Measurements from ENCODE around the gene NAV3. TPM values are rescaled to one million over a fixed set of nuclear protein-coding genes. Genes with fewer than 3 reads are reported as not detected.
"Not testable (repeated sequence)": the region's sequence is repeated elsewhere in the genome, so short reads cannot be mapped to it uniquely, and the experiment has no call there.

The NAV3 gene
- total and polyA plus RNA-seq, 9 of the 15 experiments (the other 6 are each of a cell fraction or from before 2014, with no cell fraction given), result 0.04 TPM; not detected in 8

DNA sequence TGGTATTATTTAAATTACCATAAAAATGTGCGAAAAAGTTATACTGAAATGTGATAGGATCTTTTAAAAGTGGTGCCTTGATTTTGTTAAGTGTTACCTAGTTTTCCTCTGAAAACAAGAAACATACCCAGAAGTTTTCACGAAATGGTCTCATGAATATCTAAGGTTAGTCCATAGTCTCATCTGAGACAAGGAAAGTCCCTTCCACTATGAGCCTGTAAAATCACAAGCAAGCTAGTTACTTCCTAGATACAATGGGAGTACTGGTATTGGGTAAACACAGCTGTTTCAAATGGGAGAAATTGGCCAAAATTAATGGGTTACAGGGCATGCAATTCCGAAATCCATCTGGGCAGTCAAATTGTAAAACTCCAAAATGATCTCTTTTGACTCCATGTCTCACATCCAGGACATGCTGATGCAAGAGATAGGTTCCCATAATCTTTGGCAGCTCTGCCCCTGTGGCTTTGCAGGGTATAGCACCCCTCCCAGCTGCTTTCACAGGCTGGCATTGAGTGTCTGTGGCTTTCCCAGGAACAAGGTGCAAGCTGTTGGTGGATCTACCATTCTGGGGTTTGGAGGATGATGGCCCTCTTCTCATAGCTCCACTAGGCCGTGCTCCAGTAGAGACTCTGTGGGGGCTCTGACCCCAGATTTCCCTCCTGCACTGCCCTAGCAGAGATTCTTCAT is 271.4 kb downstream of the NAV3 start:
- Histone ChIP-seq H4K20me1 (replicated peaks; ENCODE audit: control insufficient read depth, insufficient read depth, low read length) (no peaks in the 10 kb centered on the region), H3K4me2 (ENCODE audit: insufficient read depth, low read length) (no peak overlapping the region), H3K4me3 (no peak overlapping the region), H3K9me3 (replicated peaks; ENCODE audit: control insufficient read depth, insufficient read depth, low read depth, low read length) (no peaks in the 10 kb centered on the region; the same call in 1 of the 2 replicates), H3K9ac (ENCODE audit: insufficient read depth in 1 of 2, low read depth in 2 of 2, low read length in 2 of 2) (no peak overlapping the region), H3K27me3 (ENCODE audit: control insufficient read depth in 2 of 2, insufficient read depth in 2 of 2, low read length in 2 of 2) (no peaks in the 10 kb centered on the region), H3K4me1 (replicated peaks in 1 of 2; ENCODE audit: control insufficient read depth in 2 of 2, insufficient read depth in 2 of 2, low read length in 2 of 2) (no peaks in the 10 kb centered on the region), H3K27ac (ENCODE audit: extremely low read depth, low read depth, low read length) (no peak overlapping the region), H3K9me1 (ENCODE audit: control insufficient read depth, insufficient read depth, low read length) (no peaks in the 10 kb centered on the region), H2AFZ (ENCODE audit: low read depth, low read length) (no peak overlapping the region), H3K79me2 (ENCODE audit: control insufficient read depth, insufficient read depth, low read length) (no peaks in the 10 kb centered on the region), H3K36me3 (ENCODE audit: control insufficient read depth, insufficient read depth, low read length) (no peaks in the 10 kb centered on the region)
- in situ Hi-C loops (cut with MboI) (no loop called here), intact Hi-C loops (cut with micrococcal nuclease) (no loop called here)
- ChIA-PET CTCF (ENCODE audit: low intra/inter-chr PET ratio) (no interaction called here), POLR2A (no interaction called here)
- BruUV-seq (replicated peaks), result no TSS peak
- no peak for FAIRE-seq
- no peak for DNase-seq (ENCODE audit: extremely low read depth in 1 of 4, low spot score in 3 of 4)
- no peak for ATAC-seq
- TF ChIP-seq, protein P1, sequence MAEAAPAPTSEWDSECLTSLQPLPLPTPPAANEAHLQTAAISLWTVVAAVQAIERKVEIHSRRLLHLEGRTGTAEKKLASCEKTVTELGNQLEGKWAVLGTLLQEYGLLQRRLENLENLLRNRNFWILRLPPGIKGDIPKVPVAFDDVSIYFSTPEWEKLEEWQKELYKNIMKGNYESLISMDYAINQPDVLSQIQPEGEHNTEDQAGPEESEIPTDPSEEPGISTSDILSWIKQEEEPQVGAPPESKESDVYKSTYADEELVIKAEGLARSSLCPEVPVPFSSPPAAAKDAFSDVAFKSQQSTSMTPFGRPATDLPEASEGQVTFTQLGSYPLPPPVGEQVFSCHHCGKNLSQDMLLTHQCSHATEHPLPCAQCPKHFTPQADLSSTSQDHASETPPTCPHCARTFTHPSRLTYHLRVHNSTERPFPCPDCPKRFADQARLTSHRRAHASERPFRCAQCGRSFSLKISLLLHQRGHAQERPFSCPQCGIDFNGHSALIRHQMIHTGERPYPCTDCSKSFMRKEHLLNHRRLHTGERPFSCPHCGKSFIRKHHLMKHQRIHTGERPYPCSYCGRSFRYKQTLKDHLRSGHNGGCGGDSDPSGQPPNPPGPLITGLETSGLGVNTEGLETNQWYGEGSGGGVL (CRISPR knock-in tag; IDR thresholded peaks at IDR 0.05), result no peak
- TF ChIP-seq MAFK (IDR thresholded peaks at IDR 0.05; ENCODE audit: low read length), result no peak
- TF ChIP-seq, protein P2, sequence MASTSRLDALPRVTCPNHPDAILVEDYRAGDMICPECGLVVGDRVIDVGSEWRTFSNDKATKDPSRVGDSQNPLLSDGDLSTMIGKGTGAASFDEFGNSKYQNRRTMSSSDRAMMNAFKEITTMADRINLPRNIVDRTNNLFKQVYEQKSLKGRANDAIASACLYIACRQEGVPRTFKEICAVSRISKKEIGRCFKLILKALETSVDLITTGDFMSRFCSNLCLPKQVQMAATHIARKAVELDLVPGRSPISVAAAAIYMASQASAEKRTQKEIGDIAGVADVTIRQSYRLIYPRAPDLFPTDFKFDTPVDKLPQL (IDR thresholded peaks at IDR 0.05; ENCODE audit: extremely low read depth, insufficient read length), result no peak
- TF ChIP-seq ZKSCAN1 (IDR thresholded peaks at IDR 0.05; ENCODE audit: low read depth, low read length), result no peak
- WGBS (ENCODE audit: insufficient coverage, low coverage, missing lambda C conversion rate), result 0% methylated on average over 4 of the region's 4 CpGs

DNA sequence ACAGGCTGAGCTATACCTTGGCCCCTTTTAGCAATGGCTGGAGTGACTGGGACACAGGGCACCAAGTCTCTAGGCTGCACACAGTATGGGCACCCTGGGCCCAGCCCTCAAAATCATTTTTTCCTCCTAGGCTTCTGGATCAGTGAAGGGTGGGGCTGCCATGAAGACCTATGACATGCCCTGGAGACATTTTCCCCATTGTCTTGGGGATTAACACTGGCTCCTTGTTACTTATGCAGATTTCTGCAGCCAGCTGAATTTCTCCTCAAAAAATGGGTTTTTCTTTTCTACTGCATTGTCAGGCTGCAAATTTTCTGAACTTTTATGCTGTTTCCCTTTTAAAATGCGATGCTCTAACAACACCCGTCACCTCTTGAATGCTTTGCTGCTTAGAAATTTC is 272.1 kb downstream of the NAV3 start:
- in situ Hi-C loops (cut with MboI); POLR2A ChIA-PET; H2AFZ ChIP-seq (ENCODE audit: low read depth, low read length); H3K9ac ChIP-seq (ENCODE audit: insufficient read depth in 1 of 2, low read depth in 2 of 2, low read length in 2 of 2); H3K27ac ChIP-seq (ENCODE audit: extremely low read depth, low read depth, low read length); H3K4me1 ChIP-seq (replicated peaks in 1 of 2; ENCODE audit: control insufficient read depth in 2 of 2, insufficient read depth in 2 of 2, low read length in 2 of 2); H4K20me1 ChIP-seq (replicated peaks; ENCODE audit: control insufficient read depth, insufficient read depth, low read length); CTCF ChIA-PET (ENCODE audit: low intra/inter-chr PET ratio); H3K4me3 ChIP-seq; FAIRE-seq; DNase-seq (ENCODE audit: extremely low read depth in 1 of 4, low spot score in 3 of 4); H3K36me3 ChIP-seq (ENCODE audit: control insufficient read depth, insufficient read depth, low read length); BruUV-seq (replicated peaks); ATAC-seq; H3K4me2 ChIP-seq (ENCODE audit: insufficient read depth, low read length); intact Hi-C loops (cut with micrococcal nuclease); H3K27me3 ChIP-seq (ENCODE audit: control insufficient read depth in 2 of 2, insufficient read depth in 2 of 2, low read length in 2 of 2); H3K9me3 ChIP-seq (replicated peaks; ENCODE audit: control insufficient read depth, insufficient read depth, low read depth, low read length); H3K79me2 ChIP-seq (ENCODE audit: control insufficient read depth, insufficient read depth, low read length); H3K9me1 ChIP-seq (ENCODE audit: control insufficient read depth, insufficient read depth, low read length): not testable (repeated sequence)
- WGBS (ENCODE audit: insufficient coverage, low coverage, missing lambda C conversion rate), result 0% methylated on average over 2 of the region's 2 CpGs
